Middle frontal gyrus (tissue), 1 donor: ENCODE data around the gene SELENOF.

ENCODE experiments used
- DNase-seq: peaks from one replicate; pipeline ENCODE4 v3.0.0-alpha.2; 2015; ENCODE audit warnings: low spot score; ENCODE audit errors: extremely low spot score

The SELENOF gene

DNA sequence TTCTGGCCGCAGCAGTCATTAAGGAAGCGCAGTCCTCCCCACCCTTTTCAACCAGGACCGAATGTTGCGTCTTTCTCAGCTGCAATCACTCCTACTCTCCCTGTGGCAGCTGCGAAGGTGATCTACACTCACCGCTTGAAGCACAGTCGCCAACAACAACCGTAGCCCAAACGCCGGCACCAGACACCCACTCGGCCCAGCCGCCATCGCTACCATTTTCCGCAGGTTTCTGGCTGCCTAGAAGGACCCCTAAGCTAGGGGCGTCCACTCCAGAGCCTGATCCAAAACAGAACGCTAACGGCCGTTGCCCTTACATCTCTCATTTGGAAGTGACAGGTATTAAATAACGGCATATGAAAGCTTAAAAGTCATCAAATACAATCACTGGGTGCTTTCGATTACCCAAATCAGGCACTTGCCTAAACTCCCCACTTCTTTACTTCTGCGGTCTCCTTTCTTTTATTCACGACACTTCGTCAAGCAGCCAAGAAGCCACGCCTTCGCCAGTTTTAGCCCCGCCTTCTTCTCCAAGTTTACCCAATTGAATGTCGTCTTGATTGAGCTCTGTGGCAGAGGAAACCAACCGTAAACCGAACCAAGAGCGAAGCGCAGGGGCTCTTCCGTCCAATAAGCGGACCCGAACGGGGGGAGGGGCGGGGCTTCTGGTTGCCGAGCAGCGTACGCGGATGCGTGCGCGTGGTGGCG is at the start of gene SELENOF:
Gene SELENOF (minus strand): TSS at position 231 of the 705 bp plus-strand sequence. CDS start 15 bp downstream, at position 216.
- DNase-seq: peak; percentile 98

DNA sequence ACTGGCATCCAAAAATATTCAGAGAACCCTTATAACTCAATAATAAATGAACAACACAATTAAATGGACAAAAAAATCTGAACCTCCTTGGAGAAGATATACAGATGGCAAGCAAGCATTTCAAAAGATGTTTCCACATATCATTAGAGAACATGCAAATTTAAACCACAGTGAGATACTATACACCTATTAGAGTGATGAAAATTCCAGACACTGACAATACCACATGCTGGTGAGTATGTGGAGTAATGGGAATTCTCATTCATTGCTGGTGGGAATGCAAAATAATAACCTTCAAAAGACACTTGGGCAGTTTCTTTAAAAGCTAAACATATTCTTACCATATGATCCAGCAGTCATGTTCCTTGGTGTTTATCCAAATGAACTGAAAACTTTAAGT is 46.6 kb upstream of the SELENOF start:
- DNase-seq: no peak

GRCh38 chr1:86957221-86957620 is 43.3 kb upstream of the SELENOF start:
- DNase-seq: no peak

DNA sequence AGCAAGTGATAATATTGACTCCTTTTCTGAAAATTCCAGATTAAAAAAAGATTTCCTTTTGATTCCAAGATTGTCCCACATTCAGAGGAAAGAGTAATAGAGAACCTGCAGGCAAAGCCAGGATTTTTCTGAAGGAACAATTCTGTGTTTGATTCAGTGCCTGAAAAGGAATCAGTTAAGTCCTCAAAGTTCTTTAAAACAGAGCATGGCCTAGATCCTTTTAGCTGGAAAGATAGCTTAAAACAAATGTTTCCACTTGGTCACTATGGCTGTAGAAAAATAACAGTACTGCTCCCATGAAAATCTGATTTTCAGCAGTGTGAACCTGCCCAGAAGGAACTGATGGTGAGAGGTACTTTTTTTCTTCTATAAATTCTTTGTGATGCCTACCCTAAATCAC is 42.3 kb upstream of the SELENOF start:
- DNase-seq: no peak

DNA sequence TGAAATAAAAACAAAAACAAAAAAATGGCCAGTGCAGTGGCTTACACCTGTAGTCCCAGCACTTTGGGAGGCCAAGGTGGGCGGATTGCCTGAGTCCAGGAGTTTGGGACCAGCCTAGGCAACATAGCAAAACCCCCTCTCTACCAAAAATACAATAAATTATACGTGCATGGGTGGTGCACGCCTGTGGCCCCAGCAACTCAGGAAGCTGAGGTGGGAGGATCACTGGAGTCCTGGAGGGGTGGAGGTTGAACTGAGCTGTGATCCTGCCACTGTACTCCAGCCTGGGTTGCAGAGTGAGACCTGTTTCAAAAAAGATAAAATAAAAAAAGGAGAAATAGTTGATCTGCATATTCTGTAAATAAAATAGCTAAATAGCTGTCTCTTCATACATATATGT is 41.8 kb upstream of the SELENOF start:
- DNase-seq: no peak

GRCh38 chr1:86953167-86953566 is 39.2 kb upstream of the SELENOF start:
- no peak for DNase-seq

DNA sequence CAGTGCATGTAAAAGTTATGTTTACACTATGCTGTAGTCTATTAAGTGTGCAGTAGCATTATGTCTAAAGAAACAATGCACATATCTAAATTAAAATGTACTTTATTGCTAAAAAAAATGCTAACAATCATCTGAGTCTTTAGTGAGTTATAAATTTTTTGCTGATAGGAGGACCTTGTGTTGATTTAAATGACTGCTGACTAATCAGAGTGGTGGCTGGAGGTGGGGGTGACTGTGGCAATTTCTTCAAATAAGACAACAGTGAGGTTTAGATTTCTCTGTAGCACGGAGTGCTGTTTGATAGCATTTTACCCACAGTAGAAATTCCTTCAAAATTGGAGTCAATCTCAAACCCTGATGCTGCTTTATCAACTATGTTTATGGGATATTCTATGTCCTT is 37.5 kb upstream of the SELENOF start:
- no peak for DNase-seq

GRCh38 chr1:86950712-86951419 is 36.9 kb upstream of the SELENOF start:
- DNase-seq: no peak

GRCh38 chr1:86948212-86948611 is 34.3 kb upstream of the SELENOF start:
- no peak for DNase-seq

DNA sequence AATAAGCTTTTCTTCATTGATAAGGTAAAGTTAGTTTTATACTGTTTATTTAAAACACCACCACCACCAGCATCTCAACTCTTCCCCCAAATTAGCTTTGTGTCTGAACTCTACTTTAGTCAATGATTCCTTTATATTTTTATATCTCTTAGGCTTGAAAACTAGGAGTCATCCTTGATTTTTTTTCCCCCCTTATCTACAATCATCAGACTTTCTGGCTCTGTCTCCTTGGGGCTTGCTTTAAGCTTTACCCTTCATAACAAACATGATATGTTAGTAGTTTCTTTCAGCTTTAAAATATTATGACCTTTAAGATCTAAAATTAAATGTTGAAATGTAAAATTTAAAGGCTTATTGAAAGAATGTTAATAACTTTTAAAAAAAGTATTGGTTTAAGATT is 28.8 kb upstream of the SELENOF start:
- no peak for DNase-seq

DNA sequence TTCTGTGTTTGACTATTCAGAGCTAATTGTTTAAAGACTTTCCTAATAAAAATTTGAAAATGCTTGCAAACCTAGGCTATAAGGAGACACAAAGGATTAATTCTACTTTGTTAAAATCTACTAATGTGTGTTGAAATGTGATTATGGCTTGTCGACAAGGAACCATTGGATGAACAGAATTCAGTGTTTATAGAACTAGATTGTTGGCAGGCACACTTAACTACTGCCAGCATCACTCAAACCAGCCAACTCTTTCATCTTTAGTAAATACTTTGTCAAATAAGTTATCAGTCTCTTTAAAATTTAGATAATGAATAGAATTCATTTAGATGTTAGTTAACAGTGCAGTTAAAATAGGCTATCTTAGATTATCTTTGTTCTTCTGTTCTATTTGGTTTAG is 28.1 kb upstream of the SELENOF start:
- DNase-seq: no peak

GRCh38 chr1:86940599-86940998 is 26.7 kb upstream of the SELENOF start:
- DNase-seq: no peak

DNA sequence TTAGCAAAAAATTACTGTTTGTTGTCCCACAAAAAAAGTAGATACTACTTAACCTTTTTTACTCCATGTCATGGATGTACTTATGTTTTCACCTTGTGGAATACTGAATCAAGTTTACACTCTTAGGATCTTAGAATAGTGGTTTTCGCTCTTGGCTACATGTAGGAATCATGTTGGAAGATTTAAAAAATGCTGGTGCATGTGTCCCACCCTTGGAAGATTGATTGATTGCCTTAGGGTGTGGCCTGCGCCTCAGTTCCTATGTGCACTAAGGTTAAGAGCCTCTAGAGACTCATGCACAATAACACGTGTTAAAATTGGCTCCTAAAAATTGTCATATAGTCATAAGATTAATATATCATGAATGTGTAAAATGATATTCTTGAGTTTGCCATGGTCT is 25.5 kb upstream of the SELENOF start:
- no peak for DNase-seq

- no peak for DNase-seq
Observed at GRCh38 chr1:86938855-86939254, 24.9 kb upstream of the SELENOF start.

- no peak for DNase-seq
Observed at GRCh38 chr1:86938450-86938849, 24.5 kb upstream of the SELENOF start.

DNA sequence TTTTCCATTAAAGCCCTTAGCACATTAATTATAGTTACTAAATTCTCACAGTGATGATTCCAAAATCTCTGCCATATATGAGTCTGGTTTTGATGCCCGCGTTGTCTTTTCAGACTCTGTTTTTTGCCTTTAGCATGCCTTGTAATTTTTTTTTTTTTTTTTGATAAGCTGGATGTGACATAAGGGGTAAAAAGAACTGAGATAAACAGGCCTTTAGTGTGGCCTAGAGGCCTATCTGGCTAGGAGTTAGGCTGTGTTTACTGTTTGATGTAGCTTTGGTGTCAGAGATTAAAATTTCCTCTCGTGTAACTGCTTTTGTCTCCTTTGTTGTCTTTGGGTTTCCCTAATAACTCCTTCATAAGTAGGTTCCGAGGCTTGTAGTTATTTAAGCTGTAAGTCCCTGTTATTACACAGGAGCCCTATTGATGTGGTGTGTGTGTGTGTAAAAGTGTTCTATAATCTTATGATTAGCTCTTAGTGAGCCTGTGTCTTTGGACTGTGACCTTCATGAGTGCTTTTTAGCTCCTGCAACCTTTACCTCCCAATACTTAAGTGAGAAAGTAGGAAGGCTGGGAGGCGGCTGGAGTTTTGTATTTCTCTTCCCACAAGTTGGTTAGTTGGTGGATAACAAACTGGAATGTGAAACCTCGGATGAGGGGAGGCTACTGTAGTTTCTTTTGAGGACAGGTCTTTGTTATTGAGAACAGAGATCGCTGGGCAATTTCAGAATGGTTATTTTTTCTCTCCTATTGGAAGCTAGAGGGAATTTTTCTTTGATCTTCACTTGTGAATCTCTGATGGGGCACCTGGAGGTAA is 19.8 kb upstream of the SELENOF start:
- no peak for DNase-seq

DNA sequence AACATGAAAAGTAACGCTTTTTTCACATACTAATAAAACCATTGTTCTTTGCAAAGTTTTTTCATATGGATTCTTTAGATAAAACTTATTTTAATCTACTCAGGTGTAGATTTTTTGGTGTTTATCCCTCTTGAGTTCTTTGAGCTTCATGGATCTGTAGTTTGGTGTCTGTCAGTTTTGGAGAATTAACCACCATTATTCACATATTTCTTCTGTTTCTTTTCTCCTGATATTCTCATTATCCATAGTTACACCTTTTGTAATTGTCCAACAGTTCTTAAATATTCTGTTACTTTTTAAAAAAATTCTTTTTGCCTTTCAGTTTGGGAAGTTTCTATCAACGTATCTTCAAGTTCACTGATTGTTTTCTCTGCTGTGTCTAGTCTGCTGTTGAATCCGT is 19.1 kb upstream of the SELENOF start:
- DNase-seq: no peak

- DNase-seq: no peak
Observed at GRCh38 chr1:86928819-86929218, 14.9 kb upstream of the SELENOF start.

DNA sequence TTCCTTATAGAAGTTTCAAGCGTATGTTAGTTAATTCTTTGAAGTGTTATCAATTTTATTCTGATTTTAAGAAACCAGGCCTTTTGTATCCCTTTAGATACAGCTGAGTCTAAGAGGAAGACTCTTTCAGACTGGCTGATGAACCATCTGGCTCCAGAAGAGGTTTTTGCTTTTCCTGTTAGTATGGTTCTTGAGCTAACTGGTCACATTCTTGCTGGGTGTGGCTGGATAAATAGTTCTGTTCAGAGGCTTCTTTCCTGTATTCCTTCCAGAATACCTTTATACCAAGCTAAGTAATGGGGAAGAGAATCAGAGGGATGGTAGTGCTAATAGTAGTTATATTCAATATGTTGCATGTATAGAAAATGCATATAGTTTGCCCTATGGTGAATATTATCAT is 13.0 kb upstream of the SELENOF start:
- DNase-seq: no peak

- DNase-seq: no peak
Observed at GRCh38 chr1:86925742-86926141, 11.8 kb upstream of the SELENOF start.

GRCh38 chr1:86924324-86924960 is 10.5 kb upstream of the SELENOF start:
- DNase-seq: no peak

DNA sequence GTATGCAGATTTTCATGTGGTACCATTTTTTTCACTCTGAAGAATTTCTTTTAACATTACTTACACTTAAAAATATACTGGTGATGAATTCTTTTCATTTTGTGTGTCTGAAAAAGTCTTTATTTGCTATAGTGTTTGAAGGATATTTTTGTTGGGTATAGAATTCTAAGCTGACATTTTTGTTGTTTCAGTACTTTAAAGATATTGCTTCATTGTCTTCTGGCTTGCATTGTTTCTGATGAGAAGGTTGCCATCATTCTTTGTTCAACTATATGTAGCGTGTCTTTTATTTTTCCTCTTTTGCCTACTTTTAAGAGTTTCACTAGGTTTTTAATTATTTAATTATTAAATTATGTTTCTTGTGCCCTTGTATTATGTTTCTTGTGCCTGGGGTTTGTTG is 8.5 kb upstream of the SELENOF start:
- DNase-seq: no peak
